Neutrophil (primary cell): ENCODE data around the gene NTRK2.

Experiments used
- H3K27ac ChIP-seq: fragments of 200-600 bp; sonication (generic); 2 replicates; pipeline ENCODE4 v1.5.1; 2016; ENCODE audit warnings: mild to moderate bottlenecking, moderate library complexity
- H3K27me3 ChIP-seq: fragments of 200-600 bp; sonication (generic); 2 replicates; pipeline ENCODE4 v1.6.0; 2016; ENCODE audit warnings: mild to moderate bottlenecking
- H3K36me3 ChIP-seq: fragments of 200-600 bp; sonication (generic); 2 replicates; pipeline ENCODE4 v1.5.1; 2017
- H3K4me1 ChIP-seq, 2 experiments: fragments of 200-600 bp in 1 of 2; sonication (generic) in 1 of 2; 1 replicate in 1 of 2; 2 replicates in 1 of 2; pipeline versions ENCODE4 v1.5.1 to v1.6.1; 2013 to 2016; ENCODE audit warnings: low read depth in 1 of 2, low read length in 1 of 2, mild to moderate bottlenecking in 1 of 2, moderate library complexity in 1 of 2; ENCODE audit not compliant: control insufficient read depth in 1 of 2, insufficient read depth in 1 of 2
- H3K4me3 ChIP-seq, 2 experiments: fragments of 200-600 bp in 1 of 2; sonication (generic) in 1 of 2; 1 replicate in 1 of 2; 2 replicates in 1 of 2; pipeline ENCODE4 v1.5.1; 2013 to 2016; ENCODE audit warnings: low read depth in 1 of 2, low read length in 1 of 2, mild to moderate bottlenecking in 1 of 2, moderate library complexity in 1 of 2
- H3K9me3 ChIP-seq: fragments of 200-600 bp; sonication (generic); 2 replicates; pipeline ENCODE4 v1.5.1; 2016
- TF ChIP-seq, protein P1 (sequence below): fragments of 200-600 bp; sonication (generic); IDR thresholded peaks from 2 replicates; pipeline ENCODE4 v1.5.1; 2016; ENCODE audit warnings: antibody characterized with exemption

The NTRK2 gene

DNA sequence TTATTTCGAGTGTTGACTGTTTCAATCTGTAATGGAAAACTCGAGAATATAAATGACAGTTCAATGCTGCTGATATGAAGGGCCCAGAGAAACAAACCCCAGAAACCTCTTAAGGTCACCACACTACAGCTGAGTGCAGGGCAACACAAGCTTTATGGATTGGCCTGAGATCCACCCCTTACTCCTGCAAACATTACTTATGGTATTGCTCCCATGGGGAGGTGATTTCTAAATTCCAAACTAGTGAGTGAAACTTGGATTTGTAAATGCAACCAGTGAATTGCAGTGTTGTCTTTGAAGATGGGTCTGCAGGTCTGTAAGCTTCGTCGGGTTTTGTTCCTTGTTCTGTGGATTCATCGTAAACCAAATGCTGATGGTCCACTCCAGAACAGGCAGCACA is 85.4 kb downstream of the NTRK2 start:
- no peaks in the 10 kb centered on the region for H3K9me3 ChIP-seq
- H3K36me3 ChIP-seq = no peaks in the 10 kb centered on the region
- H3K27ac ChIP-seq = no peak overlapping the region
- no peaks in the 10 kb centered on the region for H3K4me1 ChIP-seq
- no peak overlapping the region for H3K4me3 ChIP-seq
- TF ChIP-seq, protein P1, sequence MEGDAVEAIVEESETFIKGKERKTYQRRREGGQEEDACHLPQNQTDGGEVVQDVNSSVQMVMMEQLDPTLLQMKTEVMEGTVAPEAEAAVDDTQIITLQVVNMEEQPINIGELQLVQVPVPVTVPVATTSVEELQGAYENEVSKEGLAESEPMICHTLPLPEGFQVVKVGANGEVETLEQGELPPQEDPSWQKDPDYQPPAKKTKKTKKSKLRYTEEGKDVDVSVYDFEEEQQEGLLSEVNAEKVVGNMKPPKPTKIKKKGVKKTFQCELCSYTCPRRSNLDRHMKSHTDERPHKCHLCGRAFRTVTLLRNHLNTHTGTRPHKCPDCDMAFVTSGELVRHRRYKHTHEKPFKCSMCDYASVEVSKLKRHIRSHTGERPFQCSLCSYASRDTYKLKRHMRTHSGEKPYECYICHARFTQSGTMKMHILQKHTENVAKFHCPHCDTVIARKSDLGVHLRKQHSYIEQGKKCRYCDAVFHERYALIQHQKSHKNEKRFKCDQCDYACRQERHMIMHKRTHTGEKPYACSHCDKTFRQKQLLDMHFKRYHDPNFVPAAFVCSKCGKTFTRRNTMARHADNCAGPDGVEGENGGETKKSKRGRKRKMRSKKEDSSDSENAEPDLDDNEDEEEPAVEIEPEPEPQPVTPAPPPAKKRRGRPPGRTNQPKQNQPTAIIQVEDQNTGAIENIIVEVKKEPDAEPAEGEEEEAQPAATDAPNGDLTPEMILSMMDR = no peak
- H3K27me3 ChIP-seq = peaks cover 8% of the 10 kb centered on the region

DNA sequence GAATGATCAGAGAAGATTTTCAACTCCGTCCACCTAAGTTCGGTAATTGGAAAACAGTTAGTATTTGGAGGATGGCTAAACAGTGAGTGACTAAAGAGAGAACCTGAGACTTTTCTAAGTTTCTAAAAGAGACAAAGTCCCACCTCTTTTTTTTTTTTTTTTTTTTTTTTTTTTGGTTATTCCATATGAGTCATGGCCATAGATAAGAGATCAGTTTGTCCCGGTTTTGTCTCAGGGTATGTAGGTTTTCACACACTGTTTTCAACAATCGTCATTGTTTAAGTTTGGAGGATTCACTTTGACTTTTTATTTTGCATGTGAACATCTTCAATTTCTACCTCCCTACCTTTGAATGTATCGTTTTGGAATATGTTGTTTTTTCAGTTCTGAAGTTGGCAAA is 85.9 kb downstream of the NTRK2 start:
- H3K27me3 ChIP-seq = peaks cover 8% of the 10 kb centered on the region
- H3K36me3 ChIP-seq = no peaks in the 10 kb centered on the region
- H3K9me3 ChIP-seq = no peaks in the 10 kb centered on the region
- TF ChIP-seq, protein P1 = no peak
- no peak overlapping the region for H3K4me3 ChIP-seq
- no peaks in the 10 kb centered on the region for H3K4me1 ChIP-seq
- no peak overlapping the region for H3K27ac ChIP-seq

DNA sequence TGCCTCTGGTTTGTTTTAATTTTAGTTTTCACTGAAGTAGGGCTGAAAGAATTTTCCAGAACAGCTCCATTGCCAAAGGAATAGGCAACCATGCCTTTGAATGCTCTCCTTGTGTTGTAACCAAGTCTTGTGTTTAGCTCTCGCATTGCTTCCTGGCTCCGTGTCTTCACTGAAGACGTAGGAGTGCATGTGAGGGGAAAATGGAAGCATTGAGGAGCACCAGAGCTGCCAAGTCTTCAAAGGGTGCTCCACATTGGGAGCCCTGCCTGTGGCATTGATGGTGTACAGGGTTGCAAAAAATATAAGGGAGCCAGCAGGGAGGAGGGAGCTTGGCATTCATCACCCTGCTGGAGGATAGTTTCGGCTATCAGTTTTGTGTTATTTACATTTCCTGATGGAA is 86.6 kb downstream of the NTRK2 start:
- Histone ChIP-seq H3K4me3 (no peak overlapping the region), H3K27ac (no peak overlapping the region), H3K36me3 (no peaks in the 10 kb centered on the region), H3K27me3 (peaks cover 8% of the 10 kb centered on the region), H3K9me3 (no peaks in the 10 kb centered on the region), H3K4me1 (no peaks in the 10 kb centered on the region)
- TF ChIP-seq, protein P1 = no peak

DNA sequence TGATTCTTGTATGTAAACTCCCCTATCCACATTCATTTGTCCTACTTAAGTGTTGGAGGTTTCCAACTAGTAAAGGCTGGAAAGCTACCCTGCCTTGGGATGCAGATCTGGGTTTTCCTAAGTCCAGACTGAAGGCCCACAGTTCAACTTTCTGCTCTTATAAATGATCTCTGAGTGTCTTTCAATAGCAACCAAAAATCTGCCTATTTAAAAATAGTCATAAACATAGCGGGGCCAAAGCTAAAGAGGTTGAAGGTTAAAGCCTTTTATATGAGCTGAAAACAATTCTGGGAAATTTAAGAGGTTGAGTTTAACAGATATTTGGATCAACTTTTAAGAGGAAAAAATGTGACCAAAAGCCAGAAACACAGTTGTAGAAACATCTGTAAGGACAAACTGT is 87.2 kb downstream of the NTRK2 start:
- Histone ChIP-seq H3K4me3 (no peak overlapping the region), H3K4me1 (no peaks in the 10 kb centered on the region), H3K27me3 (peaks cover 8% of the 10 kb centered on the region), H3K27ac (no peak overlapping the region), H3K36me3 (no peaks in the 10 kb centered on the region), H3K9me3 (no peaks in the 10 kb centered on the region)
- TF ChIP-seq, protein P1 = no peak

DNA sequence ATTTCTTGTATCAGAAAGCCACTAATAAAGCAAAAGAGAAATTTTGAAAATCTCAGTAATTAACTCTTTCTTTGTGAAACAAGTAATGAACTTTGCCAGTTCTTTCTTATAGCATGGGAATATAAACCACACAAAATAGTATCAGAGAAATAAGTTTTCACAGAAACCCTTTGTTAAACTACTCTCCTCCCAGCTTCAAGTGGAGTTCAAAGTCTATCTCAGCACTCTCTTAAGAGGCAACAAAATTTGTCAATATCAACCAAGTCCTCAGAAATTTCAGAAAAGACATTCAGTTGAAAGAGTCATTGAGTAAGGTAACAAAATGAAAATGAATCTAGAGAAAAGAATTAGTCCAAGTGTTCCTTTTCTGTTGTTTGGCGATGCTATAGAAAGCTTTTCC is 89.3 kb downstream of the NTRK2 start:
- TF ChIP-seq, protein P1 = no peak
- Histone ChIP-seq H3K9me3 (no peaks in the 10 kb centered on the region), H3K4me1 (no peaks in the 10 kb centered on the region), H3K36me3 (no peaks in the 10 kb centered on the region), H3K4me3 (no peak overlapping the region), H3K27me3 (peaks cover 8% of the 10 kb centered on the region), H3K27ac (no peak overlapping the region)

DNA sequence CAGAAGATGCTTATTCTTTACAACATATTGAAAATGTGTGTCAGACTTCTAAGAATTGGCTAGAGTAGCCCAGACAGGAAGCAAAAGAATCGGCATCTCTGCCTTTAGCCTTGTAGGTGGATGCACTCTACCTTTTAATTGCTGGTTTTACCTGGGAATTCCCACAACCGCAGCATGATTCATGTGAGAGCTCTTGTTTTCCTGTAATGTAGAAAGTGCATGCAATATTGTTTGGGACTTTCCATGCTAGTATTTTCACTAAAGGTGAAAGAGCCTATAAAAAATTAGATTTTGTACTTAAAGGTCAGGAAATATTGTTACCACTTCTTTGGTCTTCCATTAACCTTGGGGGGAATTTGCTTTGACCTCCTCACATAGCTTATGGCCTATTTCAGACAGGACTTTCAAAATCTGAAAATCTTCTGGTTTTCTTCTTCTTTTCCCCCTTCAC is 89.8 kb downstream of the NTRK2 start:
- Histone ChIP-seq H3K4me3 (no peak overlapping the region), H3K27ac (no peak overlapping the region), H3K9me3 (no peaks in the 10 kb centered on the region), H3K4me1 (no peaks in the 10 kb centered on the region), H3K36me3 (no peaks in the 10 kb centered on the region), H3K27me3 (peaks cover 8% of the 10 kb centered on the region)
- TF ChIP-seq, protein P1 = no peak
